GM12891 (cell line): ENCODE results near the gene ARHGAP12.

Experiments
- POLR2A ChIP-seq: IDR thresholded peaks from 2 replicates; pipeline ENCODE4 v1.6.1; 2011; ENCODE audit warnings: low read depth, low read length, control low read depth
- POLR2AphosphoS5 ChIP-seq: IDR thresholded peaks from 2 replicates; pipeline ENCODE4 v1.6.1; 2011; ENCODE audit warnings: low read depth, low read length, control low read depth

GRCh38 chr10:31804352-31804810 lies 124.2 kb downstream of the ARHGAP12 start:
- TF ChIP-seq POLR2AphosphoS5 = no peak
- TF ChIP-seq POLR2A = no peak
